DND-41 (cell line): ENCODE data around the gene KASH5.

Experiments
- ATAC-seq: fragments of 200-7000 bp; cut with Tn5 transposase; 3 replicates; pipeline ENCODE4 v1.9.1; 2021; ENCODE audit warnings: low read depth; ENCODE audit not compliant: insufficient read depth
- DNase-seq: peaks from one replicate; pipeline ENCODE4 v3.0.0-alpha.2; 2020
- H2AFZ ChIP-seq: 2 replicates; pipeline ENCODE4 v1.6.0; 2012; ENCODE audit warnings: low read depth, low read length
- H3K27ac ChIP-seq: 2 replicates; pipeline ENCODE4 v1.5.1; 2012; ENCODE audit warnings: low read length, inconsistent platforms
- H3K27me3 ChIP-seq: fragments of 200-600 bp; sonication (generic); 2 replicates; pipeline ENCODE4 v1.6.0; 2012; ENCODE audit warnings: low read length, mild to moderate bottlenecking, inconsistent platforms; ENCODE audit not compliant: insufficient read depth, poor library complexity
- H3K36me3 ChIP-seq: 2 replicates; pipeline ENCODE4 v1.5.1; 2012; ENCODE audit warnings: low read length, inconsistent platforms; ENCODE audit not compliant: insufficient read depth
- H3K4me1 ChIP-seq: 2 replicates; pipeline ENCODE4 v1.5.1; 2012; ENCODE audit warnings: mild to moderate bottlenecking, low read length; ENCODE audit not compliant: insufficient read depth
- H3K4me2 ChIP-seq: 2 replicates; pipeline ENCODE4 v1.6.0; 2012; ENCODE audit warnings: mild to moderate bottlenecking, moderate library complexity, low read length, inconsistent platforms; ENCODE audit not compliant: insufficient read depth
- H3K4me3 ChIP-seq, 2 experiments: fragments of 200-600 bp in 1 of 2; shearing (Covaris generic) in 1 of 2; 2 replicates each; pipeline ENCODE4 v1.5.1; 2012 to 2016; ENCODE audit warnings: inconsistent platforms in 2 of 2, low read length in 2 of 2, mild to moderate bottlenecking in 2 of 2, low read depth in 1 of 2, moderate library complexity in 1 of 2
- H3K79me2 ChIP-seq: 2 replicates; pipeline ENCODE4 v1.6.0; 2012; ENCODE audit warnings: low read length, inconsistent platforms; ENCODE audit not compliant: insufficient read depth
- H3K9ac ChIP-seq: 2 replicates; pipeline ENCODE4 v1.6.0; 2012; ENCODE audit warnings: low read depth, mild to moderate bottlenecking, inconsistent platforms, low read length, moderate library complexity
- H3K9me3 ChIP-seq: 2 replicates; pipeline ENCODE4 v1.5.1; 2012; ENCODE audit warnings: low read length, moderate library complexity, mild to moderate bottlenecking, inconsistent platforms; ENCODE audit not compliant: insufficient read depth, severe bottlenecking
- H4K20me1 ChIP-seq: 2 replicates; pipeline ENCODE4 v1.6.0; 2012; ENCODE audit warnings: low read length; ENCODE audit not compliant: insufficient read depth
- CTCF ChIP-seq: IDR thresholded peaks from 2 replicates; pipeline ENCODE4 v1.5.1; 2012; ENCODE audit warnings: borderline replicate concordance, low read length, moderate library complexity, mild to moderate bottlenecking; ENCODE audit not compliant: poor library complexity, severe bottlenecking; ENCODE audit errors: extremely low read depth
- EZH2 ChIP-seq: IDR thresholded peaks from 3 replicates; pipeline ENCODE4 v1.6.1; 2012; ENCODE audit warnings: borderline replicate concordance, low read depth, mild to moderate bottlenecking, moderate library complexity, low read length, inconsistent platforms; ENCODE audit not compliant: severe bottlenecking

KASH5 gene

GRCh38 chr19:49423071-49423984 lies 35.3 kb downstream of the KASH5 start, which contains the start of gene PTH2:
Gene PTH2, minus strand, starts transcription at chr19:49423441. Its CDS starts 102 bp downstream, at chr19:49423339.
- no peaks in the 10 kb centered on the region for H4K20me1 ChIP-seq
- H3K9ac ChIP-seq = no peak within 1 kb of the TSS
- peaks cover 3% of the 10 kb centered on the region for H3K27me3 ChIP-seq
- no peak within 1 kb of the TSS for H3K4me3 ChIP-seq
- ATAC-seq (no peak), DNase-seq (no peak)
- no peak within 1 kb of the TSS for H3K27ac ChIP-seq
- H3K36me3 ChIP-seq = no peaks in the 10 kb centered on the region
- H3K4me2 ChIP-seq = no peak within 1 kb of the TSS
- peaks cover 7% of the 10 kb centered on the region; the same call in 1 of the 2 replicates for H3K4me1 ChIP-seq
- TF ChIP-seq CTCF (no peak), EZH2 (no peak)
- no peak within 1 kb of the TSS for H2AFZ ChIP-seq
- H3K79me2 ChIP-seq = no peaks in the 10 kb centered on the region
- no peaks in the 10 kb centered on the region for H3K9me3 ChIP-seq

- no peaks in the 10 kb centered on the region for H3K9me3 ChIP-seq
- DNase-seq (peak; percentile 60), ATAC-seq (peak; percentile 98)
- H3K4me3 ChIP-seq = no peak overlapping the region
- TF ChIP-seq CTCF (no peak), EZH2 (no peak)
- H3K4me2 ChIP-seq = no peak overlapping the region
- no peaks in the 10 kb centered on the region for H3K36me3 ChIP-seq
- no peak overlapping the region for H2AFZ ChIP-seq
- no peaks in the 10 kb centered on the region for H3K79me2 ChIP-seq
- no peak overlapping the region for H3K27ac ChIP-seq
- no peaks in the 10 kb centered on the region for H4K20me1 ChIP-seq
- peaks cover 7% of the 10 kb centered on the region; the same call in 1 of the 2 replicates for H3K4me1 ChIP-seq
- no peak overlapping the region for H3K9ac ChIP-seq
- no peaks in the 10 kb centered on the region for H3K27me3 ChIP-seq
These were observed 35.9 kb downstream of the KASH5 start for GRCh38 chr19:49423985-49424303.

- TF ChIP-seq CTCF = no peak
- no peak for TF ChIP-seq EZH2
- ATAC-seq = no peak
- Histone ChIP-seq H2AFZ (no peak within 1 kb of the TSS), H3K27me3 (no peaks in the 10 kb centered on the region), H3K9ac (no peak within 1 kb of the TSS), H3K9me3 (no peaks in the 10 kb centered on the region), H3K79me2 (no peaks in the 10 kb centered on the region), H3K27ac (no peak within 1 kb of the TSS), H4K20me1 (no peaks in the 10 kb centered on the region), H3K36me3 (no peaks in the 10 kb centered on the region), H3K4me2 (no peak within 1 kb of the TSS), H3K4me1 (peaks cover 7% of the 10 kb centered on the region; the same call in 1 of the 2 replicates), H3K4me3 (no peak within 1 kb of the TSS)
- DNase-seq = no peak
These were observed 37.1 kb downstream of the KASH5 start, which contains the start of gene GFY for GRCh38 chr19:49425178-49425577. Gene GFY, plus strand, starts transcription at chr19:49425388. Its CDS starts 1,043 bp downstream, at chr19:49426431.
